GM23338 (cell line): ENCODE data around the gene RNF223. TPM values are rescaled to one million over a fixed set of nuclear protein-coding genes. Genes with fewer than 3 reads are reported as not detected.
A peak's percentile ranks its signal among the peaks of the same experiment; 100 is the strongest.

ENCODE experiments used
- ATAC-seq: fragments of 200-7000 bp; cut with Tn5 transposase; 3 replicates; pipeline ENCODE4 v1.9.1; 2020
- DNase-seq: peaks from one replicate; pipeline ENCODE4 v3.0.0-alpha.2; 2015; ENCODE audit warnings: low spot score
- H2AFZ ChIP-seq: fragments of 200-600 bp; sonication (generic); 2 replicates; pipeline ENCODE4 v1.8.0; 2016; ENCODE audit warnings: antibody characterized with exemption, mild to moderate bottlenecking, moderate library complexity
- H3F3A ChIP-seq: fragments of 200-600 bp; sonication (generic); replicated peaks from 2 replicates; pipeline ENCODE4 v1.8.0; 2017; ENCODE audit warnings: antibody characterized with exemption, mixed run types, low read depth
- H3K27ac ChIP-seq: fragments of 200-600 bp; sonication (generic); 2 replicates; pipeline ENCODE4 v1.6.1; 2016; ENCODE audit warnings: low read depth
- H3K27me3 ChIP-seq: fragments of 200-600 bp; sonication (generic); 2 replicates; pipeline ENCODE4 v1.8.0; 2016; ENCODE audit warnings: mild to moderate bottlenecking, mixed run types, moderate library complexity; ENCODE audit not compliant: insufficient read depth
- H3K36me3 ChIP-seq: fragments of 200-600 bp; sonication (generic); 2 replicates; pipeline ENCODE4 v1.8.0; 2016; ENCODE audit warnings: mild to moderate bottlenecking; ENCODE audit not compliant: insufficient read depth
- H3K4me1 ChIP-seq: fragments of 200-600 bp; sonication (generic); 2 replicates; pipeline ENCODE4 v1.8.0; 2016; ENCODE audit warnings: mild to moderate bottlenecking, moderate library complexity; ENCODE audit not compliant: insufficient read depth
- H3K4me2 ChIP-seq: fragments of 200-600 bp; sonication (generic); 2 replicates; pipeline ENCODE4 v1.7.1; 2017; ENCODE audit warnings: mixed run types
- H3K4me3 ChIP-seq: fragments of 200-600 bp; sonication (generic); 2 replicates; pipeline ENCODE4 v1.6.1; 2016; ENCODE audit warnings: mixed run types
- H3K79me2 ChIP-seq: fragments of 200-600 bp; sonication (generic); replicated peaks from 2 replicates; pipeline ENCODE4 v1.8.0; 2017; ENCODE audit warnings: mild to moderate bottlenecking; ENCODE audit not compliant: insufficient read depth
- H3K9me2 ChIP-seq: fragments of 200-600 bp; sonication (generic); 2 replicates; pipeline ENCODE4 v1.8.0; 2017; ENCODE audit not compliant: insufficient read depth
- H4K20me1 ChIP-seq: fragments of 200-600 bp; sonication (generic); replicated peaks from 2 replicates; pipeline ENCODE4 v1.8.0; 2017; ENCODE audit warnings: mild to moderate bottlenecking; ENCODE audit not compliant: insufficient read depth
- H3K27ac Mint-ChIP-seq: 2 replicates; pipeline ENCODE4 v1.8.0; 2020; ENCODE audit warnings: inconsistent platforms, mild to moderate bottlenecking, moderate library complexity, mixed read lengths
- H3K27me3 Mint-ChIP-seq: 3 replicates; pipeline ENCODE4 v1.8.0; 2022; ENCODE audit warnings: low read depth, mild to moderate bottlenecking, moderate library complexity, mixed read lengths, inconsistent platforms; ENCODE audit not compliant: insufficient read depth, poor library complexity
- H3K36me3 Mint-ChIP-seq: 3 replicates; pipeline ENCODE4 v1.8.0; 2021; ENCODE audit warnings: low read depth, mild to moderate bottlenecking, inconsistent platforms, moderate library complexity, mixed read lengths
- H3K4me1 Mint-ChIP-seq: 3 replicates; pipeline ENCODE4 v1.8.0; 2020; ENCODE audit warnings: mild to moderate bottlenecking, inconsistent platforms, mixed read lengths
- H3K4me3 Mint-ChIP-seq: 3 replicates; pipeline ENCODE4 v1.8.0; 2021; ENCODE audit warnings: moderate library complexity, mild to moderate bottlenecking, inconsistent platforms, mixed read lengths
- H3K9me3 Mint-ChIP-seq: 3 replicates; pipeline ENCODE4 v1.8.0; 2020; ENCODE audit warnings: moderate library complexity, mild to moderate bottlenecking, inconsistent platforms, mixed read lengths
- ETS1 ChIP-seq: IDR thresholded peaks from 2 replicates; pipeline ENCODE4 v1.6.1; 2016; ENCODE audit warnings: antibody characterized with exemption
- EZH2 ChIP-seq: fragments of 200-600 bp; sonication (generic); IDR thresholded peaks from one replicate; pipeline ENCODE4 v1.8.0; 2017; ENCODE audit warnings: antibody characterized with exemption, mild to moderate bottlenecking, low read depth; ENCODE audit not compliant: unreplicated experiment
- EZH2phosphoT487 ChIP-seq: fragments of 200-600 bp; sonication (generic); IDR thresholded peaks from one replicate; pipeline ENCODE4 v1.8.1; 2018; ENCODE audit warnings: antibody characterized with exemption; ENCODE audit not compliant: unreplicated experiment
- JUNB ChIP-seq: IDR thresholded peaks from one replicate; pipeline ENCODE4 v1.6.1; 2016; ENCODE audit warnings: antibody characterized with exemption; ENCODE audit not compliant: unreplicated experiment
- POLR2AphosphoS5 ChIP-seq: IDR thresholded peaks from 2 replicates; pipeline ENCODE4 v1.6.1; 2016; ENCODE audit warnings: antibody characterized with exemption, low read depth
- STAT1 ChIP-seq: IDR thresholded peaks from one replicate; pipeline ENCODE4 v1.6.1; 2016; ENCODE audit warnings: antibody characterized with exemption; ENCODE audit not compliant: unreplicated experiment
- ZNF114 ChIP-seq: fragments of 250-450 bp; sonication (Bioruptor Pico); IDR thresholded peaks from 2 replicates; pipeline ENCODE4 v1.5.0; 2020; ENCODE audit warnings: mild to moderate bottlenecking, moderate library complexity
- ZNF331 ChIP-seq: fragments of 250-450 bp; sonication (Bioruptor Pico); IDR thresholded peaks from 2 replicates; pipeline ENCODE4 v1.5.0; 2020; ENCODE audit warnings: low read depth, mild to moderate bottlenecking, moderate library complexity
- polyA plus RNA-seq: library from polyadenylated mRNA; unstranded; fragments of >200 nt; fragmentation: Nextera tagmentation; extraction: Ambion mirVana; gene quantifications from 2 replicates; pipeline ENCODE4 v1.2.1, GENCODE V29; 2016
- total RNA-seq: library from RNA; depleted of rRNA; stranded (reverse); fragments of >200 nt; shearing (Covaris generic); gene quantifications from 2 replicates; pipeline ENCODE4 v1.2.3, GENCODE V29; 2014
- TF ChIP-seq, protein P1 (sequence below): IDR thresholded peaks from one replicate; pipeline ENCODE4 v1.6.1; 2018; ENCODE audit warnings: antibody characterized with exemption; ENCODE audit not compliant: unreplicated experiment
- TF ChIP-seq, protein P2 (sequence below): fragments of 250-450 bp; sonication (Bioruptor Pico); IDR thresholded peaks from 2 replicates; pipeline ENCODE4 v1.5.0; 2020; ENCODE audit warnings: mild to moderate bottlenecking, moderate library complexity

RNF223 gene
- total and polyA plus RNA-seq, 2 experiments from 2014 or later = not detected

DNA sequence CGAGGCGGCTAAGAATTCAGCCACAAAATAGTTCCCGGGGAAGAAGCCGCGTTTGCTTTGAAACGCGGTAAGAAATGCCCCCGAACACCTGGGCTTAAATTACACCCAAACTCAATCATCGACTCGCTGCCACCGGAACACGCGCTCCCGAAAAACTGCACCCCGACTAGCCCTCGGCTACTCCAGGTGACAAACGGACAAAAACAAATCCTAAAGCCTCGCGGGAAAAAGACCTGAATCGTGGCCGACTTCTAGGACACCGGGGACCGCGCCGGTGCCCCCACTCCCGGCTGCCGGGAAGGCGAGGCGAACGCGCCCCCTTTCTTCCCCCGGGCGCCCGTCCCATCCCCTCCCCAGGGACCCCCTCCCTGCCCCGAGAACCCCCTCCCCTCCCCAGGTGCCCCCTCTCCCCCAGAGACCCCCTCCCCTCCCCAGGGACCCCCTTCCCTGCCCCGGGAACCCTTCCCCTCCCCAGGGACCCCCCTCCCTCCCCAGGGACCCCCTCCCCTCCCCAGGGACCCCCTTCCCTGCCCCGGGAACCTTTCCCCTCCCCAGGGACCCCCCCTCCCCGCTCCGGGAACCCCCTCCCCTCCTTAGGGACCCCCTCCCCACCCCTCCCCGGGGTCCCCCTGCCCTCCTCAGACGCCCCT, 41.2 kb upstream of the RNF223 start:
- H3F3A ChIP-seq = no peaks in the 10 kb centered on the region
- H3K27me3 ChIP-seq = peaks cover 11% of the 10 kb centered on the region
- H3K4me3 ChIP-seq = peak overlapping the region; percentile 71
- peak overlapping the region; percentile 93 for H3K4me2 ChIP-seq
- no peak overlapping the region for H3K27ac Mint-ChIP-seq
- H4K20me1 ChIP-seq = 0 out of 2 replicates have a peak, but pooled peaks cover 4% of the 10 kb centered on the region
- H2AFZ ChIP-seq = no peak overlapping the region
- H3K4me3 Mint-ChIP-seq = peak overlapping the region; percentile 85
- H3K4me1 ChIP-seq = no peaks in the 10 kb centered on the region; the same call in 1 of the 2 replicates
- H3K4me1 Mint-ChIP-seq = peaks cover 19% of the 10 kb centered on the region
- H3K79me2 ChIP-seq = peaks cover 10% of the 10 kb centered on the region
- TF ChIP-seq, protein P1, sequence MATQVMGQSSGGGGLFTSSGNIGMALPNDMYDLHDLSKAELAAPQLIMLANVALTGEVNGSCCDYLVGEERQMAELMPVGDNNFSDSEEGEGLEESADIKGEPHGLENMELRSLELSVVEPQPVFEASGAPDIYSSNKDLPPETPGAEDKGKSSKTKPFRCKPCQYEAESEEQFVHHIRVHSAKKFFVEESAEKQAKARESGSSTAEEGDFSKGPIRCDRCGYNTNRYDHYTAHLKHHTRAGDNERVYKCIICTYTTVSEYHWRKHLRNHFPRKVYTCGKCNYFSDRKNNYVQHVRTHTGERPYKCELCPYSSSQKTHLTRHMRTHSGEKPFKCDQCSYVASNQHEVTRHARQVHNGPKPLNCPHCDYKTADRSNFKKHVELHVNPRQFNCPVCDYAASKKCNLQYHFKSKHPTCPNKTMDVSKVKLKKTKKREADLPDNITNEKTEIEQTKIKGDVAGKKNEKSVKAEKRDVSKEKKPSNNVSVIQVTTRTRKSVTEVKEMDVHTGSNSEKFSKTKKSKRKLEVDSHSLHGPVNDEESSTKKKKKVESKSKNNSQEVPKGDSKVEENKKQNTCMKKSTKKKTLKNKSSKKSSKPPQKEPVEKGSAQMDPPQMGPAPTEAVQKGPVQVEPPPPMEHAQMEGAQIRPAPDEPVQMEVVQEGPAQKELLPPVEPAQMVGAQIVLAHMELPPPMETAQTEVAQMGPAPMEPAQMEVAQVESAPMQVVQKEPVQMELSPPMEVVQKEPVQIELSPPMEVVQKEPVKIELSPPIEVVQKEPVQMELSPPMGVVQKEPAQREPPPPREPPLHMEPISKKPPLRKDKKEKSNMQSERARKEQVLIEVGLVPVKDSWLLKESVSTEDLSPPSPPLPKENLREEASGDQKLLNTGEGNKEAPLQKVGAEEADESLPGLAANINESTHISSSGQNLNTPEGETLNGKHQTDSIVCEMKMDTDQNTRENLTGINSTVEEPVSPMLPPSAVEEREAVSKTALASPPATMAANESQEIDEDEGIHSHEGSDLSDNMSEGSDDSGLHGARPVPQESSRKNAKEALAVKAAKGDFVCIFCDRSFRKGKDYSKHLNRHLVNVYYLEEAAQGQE = no peak
- TF ChIP-seq EZH2 = no peak
- no peak for TF ChIP-seq STAT1
- H3K36me3 ChIP-seq = no peaks in the 10 kb centered on the region
- peaks cover 36% of the 10 kb centered on the region for H3K36me3 Mint-ChIP-seq
- H3K9me3 Mint-ChIP-seq = peaks cover 14% of the 10 kb centered on the region
- no peak overlapping the region for H3K27ac ChIP-seq
- DNase-seq = no peak
- ATAC-seq = no peak
- H3K9me2 ChIP-seq = no peaks in the 10 kb centered on the region
- H3K27me3 Mint-ChIP-seq = peaks cover 22% of the 10 kb centered on the region

GRCh38 chr1:1114431-1114830, 40.3 kb upstream of the RNF223 start:
- Mint-ChIP-seq H3K9me3 (peaks cover 17% of the 10 kb centered on the region), H3K4me1 (peaks cover 19% of the 10 kb centered on the region), H3K36me3 (peaks cover 40% of the 10 kb centered on the region), H3K27me3 (peaks cover 22% of the 10 kb centered on the region), H3K4me3 (peak overlapping the region; percentile 85), H3K27ac (no peak overlapping the region)
- H3K79me2 ChIP-seq = peaks cover 18% of the 10 kb centered on the region
- H3K36me3 ChIP-seq = no peaks in the 10 kb centered on the region
- no peak overlapping the region for H3K27ac ChIP-seq
- DNase-seq (no peak), ATAC-seq (no peak)
- peak overlapping the region; percentile 66 for H3K4me3 ChIP-seq
- H4K20me1 ChIP-seq = 0 out of 2 replicates have a peak, but pooled peaks cover 4% of the 10 kb centered on the region
- H3K4me2 ChIP-seq = peak overlapping the region; percentile 93; the same call in 1 of the 2 replicates
- H3K9me2 ChIP-seq = no peaks in the 10 kb centered on the region
- H3K27me3 ChIP-seq = peaks cover 11% of the 10 kb centered on the region
- no peaks in the 10 kb centered on the region; the same call in 1 of the 2 replicates for H3K4me1 ChIP-seq
- H2AFZ ChIP-seq = no peak overlapping the region
- H3F3A ChIP-seq = no peaks in the 10 kb centered on the region
- TF ChIP-seq EZH2 (no peak), EZH2phosphoT487 (no peak), ZNF114 (no peak), ETS1 (no peak), ZNF331 (CRISPR knock-in tag) (no peak), POLR2AphosphoS5 (no peak), JUNB (no peak)
- TF ChIP-seq, protein P2, sequence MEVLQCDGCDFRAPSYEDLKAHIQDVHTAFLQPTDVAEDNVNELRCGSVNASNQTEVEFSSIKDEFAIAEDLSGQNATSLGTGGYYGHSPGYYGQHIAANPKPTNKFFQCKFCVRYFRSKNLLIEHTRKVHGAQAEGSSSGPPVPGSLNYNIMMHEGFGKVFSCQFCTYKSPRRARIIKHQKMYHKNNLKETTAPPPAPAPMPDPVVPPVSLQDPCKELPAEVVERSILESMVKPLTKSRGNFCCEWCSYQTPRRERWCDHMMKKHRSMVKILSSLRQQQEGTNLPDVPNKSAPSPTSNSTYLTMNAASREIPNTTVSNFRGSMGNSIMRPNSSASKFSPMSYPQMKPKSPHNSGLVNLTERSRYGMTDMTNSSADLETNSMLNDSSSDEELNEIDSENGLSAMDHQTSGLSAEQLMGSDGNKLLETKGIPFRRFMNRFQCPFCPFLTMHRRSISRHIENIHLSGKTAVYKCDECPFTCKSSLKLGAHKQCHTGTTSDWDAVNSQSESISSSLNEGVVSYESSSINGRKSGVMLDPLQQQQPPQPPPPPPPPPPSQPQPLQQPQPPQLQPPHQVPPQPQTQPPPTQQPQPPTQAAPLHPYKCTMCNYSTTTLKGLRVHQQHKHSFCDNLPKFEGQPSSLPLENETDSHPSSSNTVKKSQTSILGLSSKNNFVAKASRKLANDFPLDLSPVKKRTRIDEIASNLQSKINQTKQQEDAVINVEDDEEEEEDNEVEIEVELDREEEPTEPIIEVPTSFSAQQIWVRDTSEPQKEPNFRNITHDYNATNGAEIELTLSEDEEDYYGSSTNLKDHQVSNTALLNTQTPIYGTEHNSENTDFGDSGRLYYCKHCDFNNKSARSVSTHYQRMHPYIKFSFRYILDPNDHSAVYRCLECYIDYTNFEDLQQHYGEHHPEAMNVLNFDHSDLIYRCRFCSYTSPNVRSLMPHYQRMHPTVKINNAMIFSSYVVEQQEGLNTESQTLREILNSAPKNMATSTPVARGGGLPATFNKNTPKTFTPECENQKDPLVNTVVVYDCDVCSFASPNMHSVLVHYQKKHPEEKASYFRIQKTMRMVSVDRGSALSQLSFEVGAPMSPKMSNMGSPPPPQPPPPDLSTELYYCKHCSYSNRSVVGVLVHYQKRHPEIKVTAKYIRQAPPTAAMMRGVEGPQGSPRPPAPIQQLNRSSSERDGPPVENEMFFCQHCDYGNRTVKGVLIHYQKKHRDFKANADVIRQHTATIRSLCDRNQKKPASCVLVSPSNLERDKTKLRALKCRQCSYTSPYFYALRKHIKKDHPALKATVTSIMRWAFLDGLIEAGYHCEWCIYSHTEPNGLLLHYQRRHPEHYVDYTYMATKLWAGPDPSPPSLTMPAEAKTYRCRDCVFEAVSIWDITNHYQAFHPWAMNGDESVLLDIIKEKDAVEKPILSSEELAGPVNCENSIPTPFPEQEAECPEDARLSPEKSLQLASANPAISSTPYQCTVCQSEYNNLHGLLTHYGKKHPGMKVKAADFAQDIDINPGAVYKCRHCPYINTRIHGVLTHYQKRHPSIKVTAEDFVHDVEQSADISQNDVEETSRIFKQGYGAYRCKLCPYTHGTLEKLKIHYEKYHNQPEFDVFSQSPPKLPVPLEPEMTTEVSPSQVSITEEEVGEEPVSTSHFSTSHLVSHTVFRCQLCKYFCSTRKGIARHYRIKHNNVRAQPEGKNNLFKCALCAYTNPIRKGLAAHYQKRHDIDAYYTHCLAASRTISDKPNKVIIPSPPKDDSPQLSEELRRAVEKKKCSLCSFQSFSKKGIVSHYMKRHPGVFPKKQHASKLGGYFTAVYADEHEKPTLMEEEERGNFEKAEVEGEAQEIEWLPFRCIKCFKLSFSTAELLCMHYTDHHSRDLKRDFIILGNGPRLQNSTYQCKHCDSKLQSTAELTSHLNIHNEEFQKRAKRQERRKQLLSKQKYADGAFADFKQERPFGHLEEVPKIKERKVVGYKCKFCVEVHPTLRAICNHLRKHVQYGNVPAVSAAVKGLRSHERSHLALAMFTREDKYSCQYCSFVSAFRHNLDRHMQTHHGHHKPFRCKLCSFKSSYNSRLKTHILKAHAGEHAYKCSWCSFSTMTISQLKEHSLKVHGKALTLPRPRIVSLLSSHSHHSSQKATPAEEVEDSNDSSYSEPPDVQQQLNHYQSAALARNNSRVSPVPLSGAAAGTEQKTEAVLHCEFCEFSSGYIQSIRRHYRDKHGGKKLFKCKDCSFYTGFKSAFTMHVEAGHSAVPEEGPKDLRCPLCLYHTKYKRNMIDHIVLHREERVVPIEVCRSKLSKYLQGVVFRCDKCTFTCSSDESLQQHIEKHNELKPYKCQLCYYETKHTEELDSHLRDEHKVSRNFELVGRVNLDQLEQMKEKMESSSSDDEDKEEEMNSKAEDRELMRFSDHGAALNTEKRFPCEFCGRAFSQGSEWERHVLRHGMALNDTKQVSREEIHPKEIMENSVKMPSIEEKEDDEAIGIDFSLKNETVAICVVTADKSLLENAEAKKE (CRISPR knock-in tag) = no peak
